Measurements from ENCODE around the gene ADCY2.

Gene ADCY2

GRCh38 chr5:7714697-7715096 lies 318.8 kb downstream of the ADCY2 start:
- Histone ChIP-seq H3K4me3 (replicated peaks; ENCODE audit: low read depth, low read length) (no peak overlapping the region), H3K27me3 (replicated peaks; ENCODE audit: control insufficient read depth, insufficient read depth, low read length) (no peaks in the 10 kb centered on the region), H3K36me3 (ENCODE audit: control insufficient read depth, insufficient read depth, low read length) (no peaks in the 10 kb centered on the region)
- TF ChIP-seq, protein P1, sequence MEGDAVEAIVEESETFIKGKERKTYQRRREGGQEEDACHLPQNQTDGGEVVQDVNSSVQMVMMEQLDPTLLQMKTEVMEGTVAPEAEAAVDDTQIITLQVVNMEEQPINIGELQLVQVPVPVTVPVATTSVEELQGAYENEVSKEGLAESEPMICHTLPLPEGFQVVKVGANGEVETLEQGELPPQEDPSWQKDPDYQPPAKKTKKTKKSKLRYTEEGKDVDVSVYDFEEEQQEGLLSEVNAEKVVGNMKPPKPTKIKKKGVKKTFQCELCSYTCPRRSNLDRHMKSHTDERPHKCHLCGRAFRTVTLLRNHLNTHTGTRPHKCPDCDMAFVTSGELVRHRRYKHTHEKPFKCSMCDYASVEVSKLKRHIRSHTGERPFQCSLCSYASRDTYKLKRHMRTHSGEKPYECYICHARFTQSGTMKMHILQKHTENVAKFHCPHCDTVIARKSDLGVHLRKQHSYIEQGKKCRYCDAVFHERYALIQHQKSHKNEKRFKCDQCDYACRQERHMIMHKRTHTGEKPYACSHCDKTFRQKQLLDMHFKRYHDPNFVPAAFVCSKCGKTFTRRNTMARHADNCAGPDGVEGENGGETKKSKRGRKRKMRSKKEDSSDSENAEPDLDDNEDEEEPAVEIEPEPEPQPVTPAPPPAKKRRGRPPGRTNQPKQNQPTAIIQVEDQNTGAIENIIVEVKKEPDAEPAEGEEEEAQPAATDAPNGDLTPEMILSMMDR (IDR thresholded peaks at IDR 0.05; ENCODE audit: insufficient read depth, low read length, poor library complexity, severe bottlenecking), result no peak
- no peak for DNase-seq (ENCODE audit: extremely low read depth, insufficient read length)

- Histone ChIP-seq H3K4me3 (replicated peaks; ENCODE audit: low read depth, low read length) (no peak overlapping the region), H3K27me3 (replicated peaks; ENCODE audit: control insufficient read depth, insufficient read depth, low read length) (no peaks in the 10 kb centered on the region), H3K36me3 (ENCODE audit: control insufficient read depth, insufficient read depth, low read length) (no peaks in the 10 kb centered on the region)
- TF ChIP-seq, protein P1 (IDR thresholded peaks at IDR 0.05; ENCODE audit: insufficient read depth, low read length, poor library complexity, severe bottlenecking), result no peak
- no peak for DNase-seq (ENCODE audit: extremely low read depth, insufficient read length)
These were observed 321.8 kb downstream of the ADCY2 start for GRCh38 chr5:7717691-7718090.

- DNase-seq (ENCODE audit: extremely low read depth, insufficient read length), result no peak
- TF ChIP-seq, protein P1 (IDR thresholded peaks at IDR 0.05; ENCODE audit: insufficient read depth, low read length, poor library complexity, severe bottlenecking), result no peak
These were observed 332.1 kb downstream of the ADCY2 start for GRCh38 chr5:7728076-7728475.

DNA sequence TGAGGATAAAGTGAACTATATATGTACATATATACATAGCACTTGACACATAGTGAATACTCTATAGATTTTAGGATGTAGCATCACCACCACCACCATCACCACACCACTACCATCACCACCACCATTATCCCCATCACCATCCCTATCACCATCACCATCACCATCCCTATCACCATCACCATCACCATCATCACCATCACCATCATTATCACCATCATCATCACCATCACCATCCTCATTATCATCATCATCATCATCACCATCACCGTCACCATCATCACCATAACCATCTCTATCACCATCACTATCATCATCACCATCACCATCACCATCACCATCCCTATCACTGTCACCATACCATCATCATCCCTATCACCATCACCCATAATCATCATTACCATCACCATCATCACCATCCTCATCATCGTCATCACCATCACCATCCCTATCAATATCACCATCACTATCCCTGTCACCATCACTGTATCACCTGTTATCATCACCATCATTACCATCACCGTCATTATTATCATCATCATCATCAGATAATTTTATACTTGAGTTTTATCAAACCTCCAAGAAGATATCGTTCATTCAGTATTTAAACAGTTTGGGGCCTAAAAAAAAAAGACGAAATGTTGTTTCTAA lies 345.6 kb downstream of the ADCY2 start:
- TF ChIP-seq, protein P1 (IDR thresholded peaks at IDR 0.05; ENCODE audit: insufficient read depth, low read length, poor library complexity, severe bottlenecking), result no peak
- no peaks in the 10 kb centered on the region for H3K36me3 ChIP-seq (ENCODE audit: control insufficient read depth, insufficient read depth, low read length)
- peaks cover 2% of the 10 kb centered on the region; the same call in 1 of the 2 replicates for H3K27me3 ChIP-seq (replicated peaks; ENCODE audit: control insufficient read depth, insufficient read depth, low read length)
- no peak for DNase-seq (ENCODE audit: extremely low read depth, insufficient read length)
- H3K4me3 ChIP-seq (replicated peaks; ENCODE audit: low read depth, low read length), result no peak overlapping the region

More at GRCh38 chr5:7728076-7728475, 332.1 kb downstream of the ADCY2 start:
- H3K36me3 ChIP-seq (ENCODE audit: control insufficient read depth, insufficient read depth, low read length), result no peaks in the 10 kb centered on the region
- no peaks in the 10 kb centered on the region for H3K27me3 ChIP-seq (replicated peaks; ENCODE audit: control insufficient read depth, insufficient read depth, low read length)
- H3K4me3 ChIP-seq (replicated peaks; ENCODE audit: low read depth, low read length), result no peak overlapping the region

GRCh38 chr5:7742241-7742656 lies 346.3 kb downstream of the ADCY2 start:
- TF ChIP-seq, protein P1 (IDR thresholded peaks at IDR 0.05; ENCODE audit: insufficient read depth, low read length, poor library complexity, severe bottlenecking), result no peak

More at GRCh38 chr5:7742241-7742656, 346.3 kb downstream of the ADCY2 start:
- no peaks in the 10 kb centered on the region for H3K36me3 ChIP-seq (ENCODE audit: control insufficient read depth, insufficient read depth, low read length)
- peaks cover 2% of the 10 kb centered on the region; the same call in 1 of the 2 replicates for H3K27me3 ChIP-seq (replicated peaks; ENCODE audit: control insufficient read depth, insufficient read depth, low read length)
- H3K4me3 ChIP-seq (replicated peaks; ENCODE audit: low read depth, low read length), result no peak overlapping the region
- no peak for DNase-seq (ENCODE audit: extremely low read depth, insufficient read length)

Measured in GM06990 (cell line).